ENCODE results near the gene AICDA. TPM values are rescaled to one million over a fixed set of nuclear protein-coding genes. Genes with fewer than 3 reads are reported as not detected.

The AICDA gene
- total and polyA plus RNA-seq, 4 donors, result 0.28 TPM; not detected in 3

GRCh38 chr12:8642775-8643174 lies 30.1 kb upstream of the AICDA start:
- TF ChIP-seq FOXA1 (IDR thresholded peaks at IDR 0.05) (no peak), RXRA (IDR thresholded peaks at IDR 0.05) (no peak), HNF4A (conservative IDR thresholded peaks at IDR 0.05) (no peak), ZBTB33 (IDR thresholded peaks at IDR 0.05) (no peak), EGR1 (IDR thresholded peaks at IDR 0.05; ENCODE audit: low read depth in 2 of 2) (no peak), HNF4G (IDR thresholded peaks at IDR 0.05) (no peak), ATF3 (IDR thresholded peaks at IDR 0.05) (no peak), CTCF (IDR thresholded peaks at IDR 0.05; ENCODE audit: low read depth, low read length, missing input control) (no peak), RAD21 (IDR thresholded peaks at IDR 0.05) (no peak), SP1 (IDR thresholded peaks at IDR 0.05) (no peak), FOXA2 (IDR thresholded peaks at IDR 0.05) (no peak), NR2F2 (IDR thresholded peaks at IDR 0.05) (no peak), JUND (IDR thresholded peaks at IDR 0.05) (no peak), GABPA (IDR thresholded peaks at IDR 0.05 in 1 of 2, conservative IDR thresholded peaks at IDR 0.05 in 1 of 2) (no peak), REST (IDR thresholded peaks at IDR 0.05) (no peak), YY1 (IDR thresholded peaks at IDR 0.05) (no peak), TAF1 (conservative IDR thresholded peaks at IDR 0.05) (no peak), MAX (IDR thresholded peaks at IDR 0.05) (no peak)
- no peak for DNase-seq (ENCODE audit: low spot score)
- 94% methylated on average over 1 of the region's 1 CpG for WGBS

More at GRCh38 chr12:8642775-8643174, 30.1 kb upstream of the AICDA start:
- Histone ChIP-seq H3K9me3 (ENCODE audit: control insufficient read depth in 4 of 4, low read length in 3 of 4) (no peaks in the 10 kb centered on the region), H3K36me3 (ENCODE audit: control insufficient read depth in 4 of 4, insufficient read depth in 3 of 4, low read depth in 1 of 4, low read length in 3 of 4) (no peaks in the 10 kb centered on the region), H3K27ac (ENCODE audit: low read depth in 1 of 2, low read length in 2 of 2) (no peak overlapping the region), H3K4me1 (ENCODE audit: control insufficient read depth in 4 of 4, insufficient read depth in 4 of 4, low read length in 3 of 4) (no peaks in the 10 kb centered on the region), H3K27me3 (ENCODE audit: control insufficient read depth in 4 of 4, insufficient read depth in 4 of 4, low read length in 3 of 4) (no peaks in the 10 kb centered on the region), H3K9ac (ENCODE audit: low read depth in 1 of 2, low read length in 2 of 2) (no peak overlapping the region), H3K4me3 (ENCODE audit: low read depth in 1 of 3, low read length in 3 of 3) (no peak overlapping the region)
